IPS-NIHi11 (cell line): ENCODE measurements around the gene EPHA2.
A peak's percentile ranks its signal among the peaks of the same experiment; 100 is the strongest.
"Not testable (repeated sequence)": the region's sequence is repeated elsewhere in the genome, so short reads cannot be mapped to it uniquely, and the experiment has no call there.

ENCODE experiments used
- DNase-seq: peaks from one replicate; pipeline ENCODE4 v3.0.0; 2012; ENCODE audit warnings: mixed read lengths, low spot score

EPHA2 gene

DNA sequence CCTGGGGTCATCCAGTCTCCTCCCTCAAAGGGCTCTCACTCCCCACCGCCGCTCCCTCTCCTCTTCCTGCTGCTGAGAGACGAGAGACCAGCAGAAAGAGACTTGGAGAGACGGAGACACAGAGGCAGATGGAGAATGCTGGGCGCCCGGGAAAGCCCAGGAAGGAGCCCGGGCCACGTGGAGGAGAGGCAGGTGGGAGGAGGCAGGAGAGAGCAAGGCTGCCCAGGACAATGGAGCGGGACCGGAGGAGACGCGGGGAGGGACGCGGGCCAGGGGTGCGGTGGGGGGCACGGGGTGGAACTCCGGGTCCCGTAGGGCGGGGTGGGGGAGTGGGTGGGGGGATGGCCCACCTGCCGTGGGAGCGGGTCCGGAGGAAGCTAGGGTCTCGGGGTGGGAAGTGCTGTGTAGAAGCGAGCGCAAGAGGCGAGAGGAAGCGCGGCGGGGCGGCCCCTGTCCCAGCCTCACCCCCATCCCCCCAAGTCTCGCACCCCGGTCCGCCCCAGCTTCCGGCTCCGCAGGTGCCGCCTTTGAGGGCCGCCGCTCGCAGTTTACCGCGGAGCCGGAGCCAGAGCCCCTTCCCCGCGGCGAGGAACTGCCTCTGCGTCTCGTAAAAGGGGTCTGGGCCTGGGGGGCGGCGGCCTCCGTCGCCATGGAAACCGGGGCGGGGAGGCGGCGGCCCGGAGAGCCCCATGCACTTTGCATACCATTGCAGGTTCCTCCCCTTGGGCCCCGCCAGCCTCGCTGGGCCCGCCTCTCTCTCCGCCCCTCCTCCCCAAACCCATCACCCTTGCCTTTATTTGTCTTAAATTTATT lies 11.7 kb upstream of the EPHA2 start:
- peak; percentile 91 for DNase-seq

DNA sequence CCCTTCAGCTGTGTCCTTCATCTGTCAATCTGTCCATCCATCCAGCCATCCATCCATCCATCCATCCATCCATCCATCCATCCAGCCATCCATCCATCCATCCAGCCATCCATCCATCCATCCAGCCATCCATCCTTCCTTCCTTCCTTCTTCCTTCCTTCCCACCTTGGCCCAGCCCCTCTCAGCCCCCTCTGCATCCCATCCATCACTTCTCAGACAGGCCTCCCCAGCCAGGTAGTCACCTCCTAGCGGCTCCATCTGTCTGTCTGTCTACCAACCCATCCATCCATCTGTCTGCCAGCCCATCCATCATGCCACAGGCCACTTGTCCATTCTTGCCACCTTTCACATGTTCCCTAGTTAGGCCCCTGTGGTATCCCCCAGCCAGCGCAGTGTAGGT lies 10.2 kb upstream of the EPHA2 start:
- DNase-seq = no peak

DNA sequence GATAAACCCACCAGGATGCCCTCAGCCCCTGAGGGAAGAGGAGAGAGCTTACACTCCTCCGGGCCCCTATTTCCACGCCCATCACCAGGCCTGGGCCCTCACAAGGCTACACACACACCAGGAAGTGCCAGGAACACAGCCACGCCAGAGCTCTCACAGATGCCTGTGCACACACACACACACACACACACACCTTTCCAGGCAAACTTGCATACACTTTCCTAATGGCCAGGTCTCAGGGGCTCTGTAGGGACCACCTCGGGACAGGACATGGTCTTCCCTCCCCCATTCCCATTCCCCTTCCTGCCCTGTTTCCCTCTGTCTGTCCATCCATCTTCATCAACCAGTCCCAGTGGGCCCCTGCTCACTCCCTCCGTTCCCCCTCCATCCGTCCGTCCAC lies 9.7 kb upstream of the EPHA2 start:
- no peak for DNase-seq

DNA sequence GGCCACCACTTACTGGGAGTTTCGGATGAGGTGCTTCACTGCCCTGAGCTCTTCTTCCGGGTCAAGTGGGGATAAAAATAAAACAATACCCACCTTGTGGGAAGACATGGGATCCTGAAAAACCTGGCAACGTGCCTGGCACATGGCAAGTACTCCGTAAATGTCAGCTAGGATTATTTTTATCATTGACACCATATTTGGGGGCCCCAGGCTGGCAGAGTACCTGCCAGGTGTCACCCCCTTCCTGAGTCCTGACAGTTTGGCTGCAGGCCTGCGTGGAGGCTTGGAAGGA lies 9.2 kb upstream of the EPHA2 start:
- DNase-seq = no peak

DNA sequence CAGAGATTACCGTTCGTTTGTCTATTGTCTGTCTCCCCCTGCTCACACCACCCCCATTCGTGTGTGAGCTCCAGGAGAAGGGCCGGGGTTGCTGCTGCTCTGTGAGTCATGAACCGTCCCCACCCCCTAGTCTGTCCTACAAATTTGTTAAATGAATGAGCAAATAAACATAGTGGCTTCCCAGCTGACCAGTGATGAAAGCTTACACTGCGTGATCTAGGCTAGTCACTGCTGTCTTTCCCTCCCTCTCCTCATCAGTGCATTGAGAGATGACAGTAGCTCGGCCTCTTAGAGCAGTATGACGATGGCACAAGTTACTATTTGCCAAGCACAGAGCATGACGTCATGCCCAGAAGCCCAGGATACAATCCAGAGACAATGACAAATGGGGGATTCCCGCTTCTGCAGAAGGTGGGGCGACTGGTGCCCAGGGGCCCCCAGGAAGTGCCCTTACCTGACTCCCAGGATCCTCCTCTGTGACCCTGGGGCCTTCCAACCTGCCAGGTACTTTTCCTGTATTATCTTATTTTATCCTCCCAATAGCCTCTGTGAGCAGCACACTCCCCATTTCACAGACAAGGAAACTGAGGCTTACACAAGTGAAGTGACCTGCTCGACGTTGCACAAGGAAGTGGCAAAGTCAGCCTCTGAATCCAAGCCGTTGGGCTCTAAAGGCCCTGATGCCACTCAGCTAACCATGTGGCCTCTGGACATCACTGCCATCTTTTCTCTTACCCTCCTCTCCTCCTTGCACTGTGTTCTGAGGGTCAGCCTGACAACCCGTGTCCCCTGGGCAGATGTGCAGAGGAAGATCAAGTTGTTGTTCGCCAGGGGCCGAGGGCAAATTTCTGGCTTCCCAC lies 8.6 kb upstream of the EPHA2 start:
- DNase-seq = no peak

DNA sequence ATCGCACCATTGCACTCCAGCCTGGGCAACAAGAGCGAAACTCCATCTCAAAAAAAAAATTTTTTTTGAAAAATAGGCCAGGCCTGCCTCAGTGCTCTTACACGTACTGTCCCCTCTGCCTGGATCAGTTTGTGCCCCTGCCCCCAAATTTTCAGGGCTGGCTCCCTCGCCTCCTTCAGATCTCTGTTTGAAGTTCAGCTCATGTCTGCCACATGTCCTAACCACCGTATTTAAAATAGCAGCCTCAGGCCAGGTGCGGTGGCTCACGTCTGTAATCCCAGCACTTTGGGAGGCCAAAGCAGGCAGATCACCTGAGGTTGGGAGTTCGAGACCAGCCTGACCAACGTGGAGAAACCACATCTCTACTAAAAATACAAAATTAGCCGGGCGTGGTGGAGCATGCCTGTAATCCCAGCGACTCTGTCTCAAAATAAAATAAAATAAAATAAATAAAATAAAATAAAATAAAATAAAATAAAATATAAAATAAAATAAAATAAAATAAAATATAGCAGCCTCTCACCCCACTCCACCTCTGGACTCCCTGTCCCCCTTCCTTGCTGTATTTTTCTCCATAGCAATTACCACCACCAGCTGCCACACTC lies 7.8 kb upstream of the EPHA2 start:
- DNase-seq = not testable (repeated sequence)

DNA sequence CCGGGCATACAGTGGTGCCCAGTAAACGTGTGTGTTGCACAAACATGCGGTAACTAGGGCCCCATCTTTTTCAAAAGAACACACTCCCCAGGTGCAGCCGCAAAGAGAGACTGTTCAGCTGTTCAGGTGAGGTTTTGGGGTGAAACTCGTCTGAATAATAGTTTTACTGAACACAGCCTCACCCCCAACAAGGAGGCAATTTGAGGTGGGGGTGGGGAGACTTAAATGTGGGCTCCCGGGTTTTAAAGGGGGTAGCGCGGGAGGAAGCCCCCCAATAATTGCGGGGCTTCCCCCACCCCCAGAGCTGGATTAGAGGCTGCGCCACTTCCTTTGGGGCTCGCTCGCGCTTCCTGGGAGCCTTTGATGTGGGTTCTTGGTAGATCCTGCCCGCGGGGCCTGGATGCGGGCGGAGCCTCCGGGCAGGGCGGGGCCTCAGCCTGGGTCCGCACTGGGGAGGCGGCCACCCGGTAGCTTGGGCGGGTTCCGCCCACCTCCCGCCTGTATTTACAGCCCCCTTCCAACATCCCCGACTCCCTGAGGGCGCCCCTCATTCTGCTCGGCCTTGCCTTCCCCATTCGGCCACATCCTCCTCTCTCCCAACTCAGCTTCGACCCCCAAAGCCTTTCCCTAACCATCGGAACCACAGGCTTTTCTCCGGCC lies 6.4 kb upstream of the EPHA2 start:
- DNase-seq = peak; percentile 74

DNA sequence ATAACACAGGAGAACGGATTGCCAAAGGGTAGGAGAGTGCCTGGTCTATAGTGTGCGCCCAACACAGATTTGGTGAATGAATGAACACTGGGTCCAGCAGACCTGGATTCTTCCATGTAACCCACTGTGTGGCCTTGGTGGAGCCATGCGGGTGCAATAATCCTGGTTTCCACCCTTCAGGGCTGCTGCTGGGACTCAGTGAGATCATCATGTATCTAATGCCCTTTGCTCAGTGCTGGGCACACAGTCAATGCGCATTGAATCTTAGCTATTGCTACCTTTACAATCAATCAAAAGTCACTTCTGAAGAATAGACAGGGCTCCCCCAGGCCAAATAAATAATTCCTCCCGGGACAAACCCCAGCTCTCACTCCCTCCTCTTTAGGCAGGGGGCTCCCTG lies 5.8 kb upstream of the EPHA2 start:
- DNase-seq = no peak

DNA sequence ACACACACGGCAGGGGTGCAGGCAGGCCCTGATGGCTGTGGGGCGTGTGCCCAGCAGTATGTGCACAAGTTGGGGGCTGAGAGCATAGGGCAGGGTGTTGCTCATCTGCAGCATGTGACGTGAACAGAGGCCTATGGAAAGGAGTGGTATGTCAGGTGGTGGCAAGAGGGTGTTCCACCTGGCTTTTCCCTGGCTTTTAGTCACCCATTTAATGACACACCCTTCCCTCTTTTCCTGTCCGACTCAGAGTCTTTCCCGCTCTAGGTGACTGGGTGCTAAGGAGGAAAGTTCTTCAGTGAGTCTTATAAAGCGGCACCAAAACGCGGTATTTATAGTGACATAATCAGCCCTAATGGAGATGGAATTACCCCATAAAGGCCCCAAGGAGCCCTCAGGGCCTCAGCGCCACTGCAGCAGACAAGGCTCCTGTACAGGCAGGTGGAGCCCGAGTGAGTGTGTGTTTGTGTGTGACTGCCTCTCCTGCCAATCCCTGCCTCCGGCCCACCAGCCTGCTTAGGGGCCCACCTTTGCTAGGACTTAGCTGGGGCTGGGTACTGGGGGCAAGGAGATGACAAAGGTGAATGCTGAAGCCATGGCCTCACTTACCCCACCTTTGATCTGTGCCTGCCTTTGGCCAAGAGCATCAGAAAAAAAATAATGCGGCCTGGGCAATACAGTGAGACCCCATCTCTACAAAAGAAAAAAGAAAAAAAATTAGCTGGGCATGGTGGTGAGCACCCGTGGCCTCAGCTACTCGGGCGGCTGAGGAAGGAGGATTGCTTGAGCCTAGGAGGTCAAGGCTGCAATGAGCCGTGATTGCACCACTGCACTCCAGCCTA lies 3.3 kb upstream of the EPHA2 start:
- no peak for DNase-seq

DNA sequence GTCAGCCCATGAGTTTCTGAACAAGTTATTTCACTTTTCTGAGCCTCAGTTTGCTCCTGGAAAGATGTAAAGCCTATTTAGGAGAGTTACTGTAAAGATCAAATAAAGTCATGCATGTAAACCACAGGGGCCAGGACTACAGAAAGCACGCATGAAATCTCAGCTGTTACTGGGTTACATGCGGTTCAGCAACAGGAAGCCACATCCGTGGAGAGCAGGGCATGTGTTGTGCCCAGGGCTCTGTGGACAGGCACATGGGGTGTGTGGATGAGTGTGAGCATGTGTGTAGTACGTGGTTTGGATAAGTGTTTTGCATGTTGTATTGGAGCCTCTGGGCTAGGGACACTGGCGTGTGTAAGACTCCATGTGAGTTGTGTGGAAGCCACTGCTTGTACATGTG lies 2.2 kb upstream of the EPHA2 start:
- DNase-seq = no peak

DNA sequence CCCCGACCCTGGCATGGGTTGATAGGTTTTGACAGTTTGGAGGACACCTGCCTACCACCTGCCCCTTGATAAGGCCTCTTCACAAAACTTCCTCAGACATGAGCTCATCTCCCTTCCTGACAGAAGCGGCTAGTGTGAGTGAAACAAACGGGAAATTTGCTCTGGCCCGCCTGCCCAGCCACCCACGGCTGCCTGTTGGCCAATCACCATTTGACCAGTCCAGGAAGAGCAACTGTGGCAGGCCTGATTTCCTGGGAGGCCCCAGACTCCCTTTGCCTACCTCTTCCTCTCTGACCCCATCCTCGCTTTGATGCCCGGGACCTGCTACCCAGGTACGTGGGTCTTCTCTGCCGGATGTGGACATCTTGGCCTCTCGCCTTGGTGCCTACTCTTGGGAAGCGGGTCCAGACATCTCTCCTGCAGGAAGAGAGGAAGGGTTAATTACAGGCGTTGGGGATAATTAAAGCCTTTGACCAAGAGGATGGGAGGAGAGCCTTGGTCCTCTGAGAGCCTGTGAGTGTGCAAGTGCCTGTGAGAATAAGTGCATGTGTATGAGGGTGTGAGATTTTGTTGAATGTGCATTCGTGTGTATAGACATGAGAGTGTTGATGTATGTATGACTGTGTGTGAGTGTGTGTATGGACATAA lies 1.1 kb upstream of the EPHA2 start:
- no peak for DNase-seq

DNA sequence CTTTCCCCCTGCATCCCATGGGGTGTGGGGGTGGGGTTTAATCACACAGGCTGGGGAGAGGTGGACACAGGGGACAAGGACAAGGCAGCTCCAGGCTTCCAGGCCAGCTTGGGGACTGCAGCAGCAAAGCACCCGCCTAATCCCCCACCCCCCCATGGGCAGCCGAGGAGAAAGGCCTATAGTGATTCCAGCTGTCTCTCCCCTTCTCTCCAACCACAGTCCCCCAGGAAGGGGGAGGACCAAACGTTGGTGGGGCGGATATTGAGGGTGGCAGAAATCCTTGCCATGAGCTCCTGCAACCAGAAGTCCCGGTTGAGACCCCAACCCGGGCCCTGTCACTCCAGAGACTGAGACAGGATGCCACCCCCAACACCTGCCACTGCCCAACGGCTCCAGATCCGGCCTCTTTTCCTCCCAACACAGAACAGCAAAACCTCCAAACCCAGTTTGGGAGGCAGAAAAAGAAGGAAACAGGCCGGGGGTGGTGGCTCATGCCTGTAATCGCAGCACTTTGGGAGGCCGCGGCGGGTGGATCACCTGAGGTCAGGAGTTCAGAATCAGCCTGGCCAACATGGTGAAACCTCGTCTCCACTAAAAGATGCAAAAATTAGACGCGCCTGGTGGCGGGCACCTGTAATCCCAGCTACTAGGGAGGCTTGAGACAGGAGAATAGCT lies 1.7 kb downstream of the EPHA2 start:
- no peak for DNase-seq

DNA sequence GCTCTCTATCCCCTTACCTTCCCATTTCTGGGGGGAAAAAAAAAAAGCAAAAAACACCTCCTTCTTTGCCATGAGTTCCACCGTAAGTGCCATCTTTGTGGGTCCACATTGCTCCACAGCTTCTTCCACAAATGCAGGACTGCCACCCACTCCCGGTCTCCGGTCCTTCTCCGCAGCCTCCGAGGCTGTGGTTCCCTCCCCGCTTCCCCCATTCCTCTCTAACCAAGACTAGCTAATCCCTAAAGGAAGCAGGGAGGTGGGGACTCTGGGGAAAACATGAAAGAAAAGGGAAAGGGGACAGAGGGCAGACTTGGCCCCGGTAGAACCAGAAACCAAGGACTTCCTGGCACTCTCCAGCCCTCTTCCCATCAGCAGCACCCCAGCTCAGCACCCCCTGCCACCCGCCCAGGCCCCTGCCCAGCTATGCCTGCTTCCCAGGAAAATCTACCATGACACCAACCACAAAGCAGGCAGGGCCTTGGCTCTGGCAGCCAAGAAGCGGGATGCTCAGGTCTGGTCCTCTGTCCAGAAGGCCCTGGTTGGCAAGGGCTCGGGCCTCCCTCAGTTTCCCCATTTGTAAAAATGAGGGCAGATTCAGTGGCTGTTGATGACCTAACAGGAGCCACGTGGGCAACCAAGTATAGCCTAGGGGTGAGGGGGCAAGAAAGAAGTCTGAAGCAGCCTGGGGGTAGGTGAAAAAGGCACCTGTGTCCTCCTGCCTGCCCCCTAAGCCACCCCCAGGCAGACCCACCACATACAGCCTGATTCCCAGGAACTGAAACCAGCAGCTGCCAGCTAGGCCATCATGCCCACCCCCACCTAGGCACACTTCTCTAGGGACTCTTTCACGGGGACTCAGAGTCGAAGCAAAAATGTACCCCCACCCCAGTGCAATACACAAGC lies 2.5 kb downstream of the EPHA2 start:
- DNase-seq = no peak

DNA sequence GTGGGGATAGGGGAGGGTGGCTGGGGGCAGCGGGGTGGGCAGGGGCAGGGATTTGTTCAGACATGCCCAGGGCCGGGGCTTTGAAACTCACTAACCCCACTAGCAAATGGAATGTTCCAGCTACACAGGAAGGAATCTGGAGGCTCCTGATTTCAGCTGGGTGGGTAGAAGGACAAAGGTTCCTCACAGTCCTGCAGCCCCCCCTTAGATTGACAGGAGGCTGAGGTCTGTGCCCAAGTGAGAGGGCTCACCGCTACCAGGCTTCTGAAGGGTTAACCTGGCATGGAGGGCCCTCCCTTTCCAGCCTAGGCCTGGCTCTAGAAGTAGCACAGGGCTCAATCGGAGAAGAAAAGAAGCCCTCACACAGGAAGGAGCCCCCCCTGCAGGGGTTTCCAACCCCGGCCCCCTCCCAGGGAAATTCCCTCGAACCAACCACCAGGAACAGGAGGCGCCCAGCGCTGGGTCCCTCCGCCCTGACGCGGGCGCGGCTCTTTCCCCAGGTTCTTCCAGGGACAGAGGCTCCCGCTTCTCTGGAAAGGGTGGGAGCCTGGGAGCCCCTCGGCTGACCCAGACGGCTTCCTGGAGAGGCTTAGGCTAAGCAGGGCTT lies 3.3 kb downstream of the EPHA2 start:
- no peak for DNase-seq

DNA sequence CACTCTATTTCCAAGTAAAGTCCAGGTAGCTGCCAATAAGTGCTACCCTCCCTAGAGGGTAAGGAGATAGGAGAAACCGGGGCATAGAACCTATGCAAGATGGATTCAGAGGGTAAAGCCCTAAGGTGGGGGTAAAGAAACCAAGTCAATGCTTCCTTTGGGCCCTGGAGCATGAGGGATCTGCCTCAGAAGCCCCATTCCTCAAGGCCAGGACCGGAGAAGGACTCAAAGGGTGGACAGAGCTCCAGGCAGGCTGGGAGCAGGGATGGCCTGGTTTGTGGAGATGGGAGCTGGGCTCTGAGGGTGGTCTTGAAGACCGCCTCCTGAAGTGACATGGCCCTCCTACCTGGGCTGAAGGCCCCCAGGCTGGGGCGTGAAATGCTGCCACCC lies 3.9 kb downstream of the EPHA2 start:
- no peak for DNase-seq

DNA sequence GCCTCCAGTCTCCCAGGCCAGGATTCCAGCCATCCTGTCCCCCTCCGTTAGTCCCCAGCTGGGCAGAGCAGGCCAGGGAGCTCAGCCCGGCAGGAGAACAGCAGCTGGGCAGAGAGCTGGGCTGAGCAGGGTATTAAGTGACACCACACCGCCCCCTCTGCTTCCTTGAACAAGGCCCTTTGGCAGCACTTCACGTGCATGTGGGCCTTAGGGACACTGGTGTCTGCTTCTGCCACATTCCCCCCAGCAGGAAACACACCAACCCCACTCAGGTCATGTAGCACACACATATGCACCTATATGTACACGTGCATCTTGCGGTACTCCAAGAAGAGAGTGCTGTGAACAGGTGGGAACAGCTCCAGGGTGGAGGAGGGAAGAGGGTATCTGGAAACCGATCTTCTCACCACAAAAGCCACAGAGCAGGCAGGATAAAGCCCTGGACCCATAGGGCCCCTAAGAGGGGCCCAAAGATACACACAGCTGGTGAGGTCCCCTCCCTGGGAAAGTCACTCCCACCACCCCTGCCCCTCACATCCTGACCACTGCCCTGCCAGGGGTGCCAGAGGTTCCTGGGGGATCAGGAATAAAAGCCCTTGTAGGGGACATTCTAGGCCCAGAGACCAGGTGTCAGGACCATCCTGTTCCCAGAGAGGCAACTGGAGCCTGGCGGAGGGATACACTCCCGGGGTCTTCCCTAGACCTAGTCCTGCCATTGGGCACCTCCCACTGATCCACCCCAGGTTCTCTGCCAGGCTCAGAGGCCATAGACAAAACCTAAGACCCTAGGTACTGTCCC lies 4.5 kb downstream of the EPHA2 start:
- DNase-seq = no peak

DNA sequence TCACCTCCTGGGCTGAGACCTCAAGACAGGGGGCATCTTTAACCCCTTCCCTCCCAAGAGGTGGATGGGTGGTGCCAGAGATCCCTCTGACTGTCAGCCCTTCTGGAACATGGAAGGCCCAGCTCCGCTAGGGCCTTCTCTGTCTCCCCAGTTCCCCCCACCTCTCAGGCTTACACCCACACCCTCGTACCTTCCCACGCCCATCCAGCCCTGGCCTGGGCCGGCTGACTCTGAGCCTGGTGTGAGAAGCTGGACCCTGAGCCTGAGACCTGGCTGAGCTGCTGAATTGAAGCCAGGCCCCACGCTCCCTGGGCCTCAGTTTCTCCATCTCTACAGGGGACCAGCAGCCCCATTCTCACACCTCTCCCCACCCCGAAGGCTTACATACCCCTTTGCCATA lies 5.4 kb downstream of the EPHA2 start:
- DNase-seq = no peak
